Stomach (tissue), 4 donors: ENCODE results near the gene ATP11B.

ENCODE experiments used
- CTCF ChIP-seq, 7 experiments: fragments of 450-650 bp in 4 of 7; fragments of 200-600 bp in 3 of 7; sonication (generic) in 3 of 7; IDR thresholded peaks; one replicate each; pipeline ENCODE4 v1.5.1; 2016 to 2019; ENCODE audit warnings: antibody characterized with exemption in 7 of 7, control low read depth in 2 of 7, mild to moderate bottlenecking in 1 of 7
- EP300 ChIP-seq: sonication (generic); formaldehyde crosslinking; IDR thresholded peaks from one replicate; pipeline ENCODE4 v1.6.1; 2017; ENCODE audit warnings: antibody characterized with exemption
- POLR2A ChIP-seq, 4 donors: fragments of 450-650 bp; IDR thresholded peaks; one replicate each; pipeline ENCODE4 v1.6.1; 2016; ENCODE audit warnings: antibody characterized with exemption in 4 of 4, control low read depth in 2 of 4, mild to moderate bottlenecking in 1 of 4, moderate library complexity in 1 of 4

GRCh38 chr3:182792901-182793662, at the start of gene ATP11B:
- no peak for TF ChIP-seq CTCF (IDR thresholded peaks at IDR 0.05)
- TF ChIP-seq POLR2A (IDR thresholded peaks at IDR 0.05) = peak in 2 of 4 donors; percentile 52 to 69
- TF ChIP-seq EP300 = no peak
